Fibroblast of lung (primary cell): ENCODE data around the gene WDR48. TPM values are rescaled to one million over a fixed set of nuclear protein-coding genes. Genes with fewer than 3 reads are reported as not detected.

Experiments
- DNase-seq, 2 donors: peaks; one replicate each; pipeline versions ENCODE4 v3.0.0 to v3.0.0-alpha.2; 2010; ENCODE audit warnings: low read depth in 2 of 2
- H2AFZ ChIP-seq: 2 replicates; pipeline ENCODE4 v1.5.1; 2012; ENCODE audit warnings: low read length, control low read depth, inconsistent platforms
- H3K27ac ChIP-seq: 2 replicates; pipeline ENCODE4 v1.5.1; 2011; ENCODE audit warnings: low read length, control low read depth; ENCODE audit not compliant: insufficient read depth
- H3K27me3 ChIP-seq: 2 replicates; pipeline ENCODE4 v1.5.1; 2011; ENCODE audit warnings: mild to moderate bottlenecking, low read length; ENCODE audit not compliant: control insufficient read depth, insufficient read depth
- H3K36me3 ChIP-seq: 2 replicates; pipeline ENCODE4 v1.5.1; 2011; ENCODE audit warnings: low read length; ENCODE audit not compliant: control insufficient read depth, insufficient read depth
- H3K4me1 ChIP-seq: 2 replicates; pipeline ENCODE4 v1.5.1; 2011; ENCODE audit warnings: low read length; ENCODE audit not compliant: control insufficient read depth, insufficient read depth; ENCODE audit errors: extremely low read depth
- H3K4me2 ChIP-seq: 2 replicates; pipeline ENCODE4 v1.5.1; 2011; ENCODE audit warnings: low read length, control low read depth; ENCODE audit not compliant: insufficient read depth; ENCODE audit errors: extremely low read depth
- H3K4me3 ChIP-seq, 4 experiments: fragments of 200-600 bp in 1 of 4; sonication (generic) in 1 of 4; replicated peaks in 1 of 4; 2 replicates each; pipeline ENCODE4 v1.5.1; 2011 to 2016; ENCODE audit warnings: low read length in 4 of 4, low read depth in 3 of 4, mild to moderate bottlenecking in 3 of 4, control low read depth in 2 of 4, inconsistent platforms in 1 of 4, mixed read lengths in 1 of 4; ENCODE audit not compliant: insufficient read depth in 1 of 4; ENCODE audit errors: control extremely low read depth in 1 of 4
- H3K79me2 ChIP-seq: 2 replicates; pipeline ENCODE4 v1.5.1; 2012; ENCODE audit warnings: mild to moderate bottlenecking, low read length, inconsistent platforms; ENCODE audit not compliant: control insufficient read depth, insufficient read depth
- H3K9ac ChIP-seq: 2 replicates; pipeline ENCODE4 v1.5.1; 2011; ENCODE audit warnings: mild to moderate bottlenecking, low read length, control low read depth; ENCODE audit not compliant: insufficient read depth
- H3K9me3 ChIP-seq: 2 replicates; pipeline ENCODE4 v1.5.1; 2012; ENCODE audit warnings: low read depth, low read length; ENCODE audit not compliant: control insufficient read depth, insufficient read depth
- H4K20me1 ChIP-seq: 2 replicates; pipeline ENCODE4 v1.5.1; 2011; ENCODE audit warnings: low read length; ENCODE audit not compliant: control insufficient read depth, insufficient read depth; ENCODE audit errors: extremely low read depth
- EZH2 ChIP-seq: IDR thresholded peaks from 2 replicates; pipeline ENCODE4 v1.5.1; 2012; ENCODE audit warnings: low read length, control low read depth, mild to moderate bottlenecking; ENCODE audit errors: missing control alignments
- polyA plus RNA-seq, 2 donors: library from polyadenylated mRNA; depleted of rRNA in 1 of 2; stranded (reverse) in 1 of 2; unstranded in 1 of 2; fragments of >200 nt; gene quantifications; 2 replicates each; pipeline ENCODE4 v1.2.1, GENCODE V29; 2011 to 2012; ENCODE audit warnings: missing spikeins in 1 of 2
- total RNA-seq: library from RNA; depleted of rRNA; stranded (reverse); fragments of >200 nt; gene quantifications from 2 replicates; pipeline ENCODE4 v1.2.1, GENCODE V29; 2014
- TF ChIP-seq, protein P1 (sequence below), 2 donors: IDR thresholded peaks in 1 of 2; conservative IDR thresholded peaks in 1 of 2; 1 replicate in 1 of 2; 2 replicates in 1 of 2; pipeline ENCODE4 v1.5.1; 2011 to 2012; ENCODE audit warnings: low read length in 2 of 2, control low read depth in 1 of 2, inconsistent platforms in 1 of 2, low read depth in 1 of 2, mild to moderate bottlenecking in 1 of 2

WDR48 gene
- total and polyA plus RNA-seq, 2 donors (not counting 1 experiment from before 2014, with no cell fraction given): 35.1 to 44.9 TPM

- Histone ChIP-seq H3K4me3 (no peak overlapping the region), H2AFZ (no peak overlapping the region), H3K9ac (no peak overlapping the region), H4K20me1 (no peaks in the 10 kb centered on the region), H3K36me3 (peaks cover 15% of the 10 kb centered on the region), H3K4me2 (no peak overlapping the region), H3K4me1 (no peaks in the 10 kb centered on the region), H3K27me3 (no peaks in the 10 kb centered on the region), H3K9me3 (no peaks in the 10 kb centered on the region), H3K79me2 (peaks cover 6% of the 10 kb centered on the region), H3K27ac (no peak overlapping the region)
- TF ChIP-seq EZH2: no peak
- TF ChIP-seq, protein P1, sequence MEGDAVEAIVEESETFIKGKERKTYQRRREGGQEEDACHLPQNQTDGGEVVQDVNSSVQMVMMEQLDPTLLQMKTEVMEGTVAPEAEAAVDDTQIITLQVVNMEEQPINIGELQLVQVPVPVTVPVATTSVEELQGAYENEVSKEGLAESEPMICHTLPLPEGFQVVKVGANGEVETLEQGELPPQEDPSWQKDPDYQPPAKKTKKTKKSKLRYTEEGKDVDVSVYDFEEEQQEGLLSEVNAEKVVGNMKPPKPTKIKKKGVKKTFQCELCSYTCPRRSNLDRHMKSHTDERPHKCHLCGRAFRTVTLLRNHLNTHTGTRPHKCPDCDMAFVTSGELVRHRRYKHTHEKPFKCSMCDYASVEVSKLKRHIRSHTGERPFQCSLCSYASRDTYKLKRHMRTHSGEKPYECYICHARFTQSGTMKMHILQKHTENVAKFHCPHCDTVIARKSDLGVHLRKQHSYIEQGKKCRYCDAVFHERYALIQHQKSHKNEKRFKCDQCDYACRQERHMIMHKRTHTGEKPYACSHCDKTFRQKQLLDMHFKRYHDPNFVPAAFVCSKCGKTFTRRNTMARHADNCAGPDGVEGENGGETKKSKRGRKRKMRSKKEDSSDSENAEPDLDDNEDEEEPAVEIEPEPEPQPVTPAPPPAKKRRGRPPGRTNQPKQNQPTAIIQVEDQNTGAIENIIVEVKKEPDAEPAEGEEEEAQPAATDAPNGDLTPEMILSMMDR (conservative IDR thresholded peaks at IDR 0.05 in 1 of 2, IDR thresholded peaks at IDR 0.05 in 1 of 2; ENCODE audit: low read depth in 1 of 2, low read length in 2 of 2): no peak
- DNase-seq: no peak
Observed at GRCh38 chr3:39099242-39099641, 47.4 kb downstream of the WDR48 start.

- Histone ChIP-seq H3K36me3 (peaks cover 15% of the 10 kb centered on the region), H3K4me3 (no peak overlapping the region)
Observed at GRCh38 chr3:39099738-39100499, 48.1 kb downstream of the WDR48 start.

GRCh38 chr3:39100500-39100886 lies 48.7 kb downstream of the WDR48 start:
- TF ChIP-seq EZH2: no peak
- TF ChIP-seq, protein P1 (conservative IDR thresholded peaks at IDR 0.05 in 1 of 2, IDR thresholded peaks at IDR 0.05 in 1 of 2; ENCODE audit: low read depth in 1 of 2, low read length in 2 of 2): no peak
- no peaks in the 10 kb centered on the region for H4K20me1 ChIP-seq
- no peaks in the 10 kb centered on the region for H3K4me1 ChIP-seq
- H3K36me3 ChIP-seq: peaks cover 15% of the 10 kb centered on the region
- H3K4me3 ChIP-seq: no peak overlapping the region
- H2AFZ ChIP-seq: no peak overlapping the region
- H3K4me2 ChIP-seq: no peak overlapping the region
- peaks cover 17% of the 10 kb centered on the region for H3K79me2 ChIP-seq
- DNase-seq: no peak
- H3K27ac ChIP-seq: no peak overlapping the region
- no peaks in the 10 kb centered on the region for H3K9me3 ChIP-seq
- H3K27me3 ChIP-seq: no peaks in the 10 kb centered on the region
- H3K9ac ChIP-seq: no peak overlapping the region

More at GRCh38 chr3:39099738-39100499, 48.1 kb downstream of the WDR48 start:
- no peak overlapping the region for H3K4me2 ChIP-seq
- H2AFZ ChIP-seq: no peak overlapping the region
- TF ChIP-seq, protein P1 (conservative IDR thresholded peaks at IDR 0.05 in 1 of 2, IDR thresholded peaks at IDR 0.05 in 1 of 2; ENCODE audit: low read depth in 1 of 2, low read length in 2 of 2): no peak
- no peak for TF ChIP-seq EZH2
- H3K27ac ChIP-seq: no peak overlapping the region
- no peak overlapping the region for H3K9ac ChIP-seq
- peaks cover 11% of the 10 kb centered on the region for H3K79me2 ChIP-seq
- no peak for DNase-seq
- no peaks in the 10 kb centered on the region for H4K20me1 ChIP-seq
- H3K9me3 ChIP-seq: no peaks in the 10 kb centered on the region
- H3K4me1 ChIP-seq: no peaks in the 10 kb centered on the region
- H3K27me3 ChIP-seq: no peaks in the 10 kb centered on the region
